HG02938 (cell line): ENCODE results near the gene LPP.
A peak's percentile ranks its signal among the peaks of the same experiment; 100 is the strongest.
"Not testable (repeated sequence)": the region's sequence is repeated elsewhere in the genome, so short reads cannot be mapped to it uniquely, and the experiment has no call there.

Source experiments
- ATAC-seq: cut with Tn5 transposase; IDR thresholded peaks from one replicate; pipeline ENCODE4 v1.9.1; 2021; ENCODE audit warnings: mild to moderate bottlenecking, moderate library complexity; ENCODE audit not compliant: unreplicated experiment

Gene LPP

DNA sequence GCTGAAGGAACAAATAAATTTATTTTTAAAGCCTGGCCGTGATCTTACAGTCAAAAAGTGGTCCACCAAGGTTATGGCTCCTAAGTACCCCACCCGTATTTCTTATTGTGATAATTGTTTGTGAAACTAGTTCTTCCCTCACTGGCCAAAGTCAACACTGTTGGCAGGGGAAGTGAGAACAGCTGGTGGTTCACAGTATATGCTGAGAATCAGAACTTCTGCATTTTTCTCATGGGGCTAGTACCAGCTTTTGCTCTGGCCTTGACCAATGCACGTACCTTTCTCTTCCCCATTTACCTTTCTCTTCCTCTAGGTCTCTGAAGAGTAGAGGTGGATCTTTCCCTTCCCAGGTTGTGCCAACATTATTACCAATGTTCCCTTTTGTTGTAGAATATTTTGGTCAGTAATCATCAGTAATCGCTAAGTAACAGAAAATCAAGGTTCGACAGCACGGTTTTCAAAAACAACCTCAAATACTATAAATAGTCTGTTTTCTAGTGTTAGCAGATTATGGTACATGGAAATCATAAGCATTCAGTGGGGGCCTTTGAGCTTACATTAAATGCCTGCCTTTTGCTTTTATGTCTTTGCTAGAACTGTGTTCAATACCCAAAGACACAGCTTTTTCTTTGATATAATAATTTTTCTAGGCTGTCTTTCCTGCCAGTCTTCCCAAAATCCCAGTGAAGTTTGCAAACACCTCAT, 268.0 kb downstream of the LPP start:
- ATAC-seq: peak; percentile 99

DNA sequence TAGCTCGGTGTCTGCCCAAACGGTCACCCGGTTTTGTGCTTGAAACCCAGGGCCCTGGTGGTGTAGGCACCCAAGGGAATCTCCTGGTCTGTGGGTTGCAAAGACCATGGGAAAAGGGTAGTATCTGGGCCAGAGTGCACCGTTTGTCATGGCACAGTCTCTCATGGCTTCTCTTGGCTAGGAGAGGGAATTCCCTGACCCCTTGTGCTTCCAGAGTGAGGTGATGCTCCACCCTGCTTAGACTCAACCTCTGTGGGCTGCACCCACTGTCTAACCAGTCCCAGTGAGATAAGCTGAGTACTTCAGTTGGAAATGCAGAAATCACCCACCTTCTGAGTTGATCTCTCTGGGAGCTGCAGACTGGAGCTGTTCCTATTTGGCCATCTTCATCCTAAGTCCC, 274.0 kb downstream of the LPP start:
- ATAC-seq: not testable (repeated sequence)

DNA sequence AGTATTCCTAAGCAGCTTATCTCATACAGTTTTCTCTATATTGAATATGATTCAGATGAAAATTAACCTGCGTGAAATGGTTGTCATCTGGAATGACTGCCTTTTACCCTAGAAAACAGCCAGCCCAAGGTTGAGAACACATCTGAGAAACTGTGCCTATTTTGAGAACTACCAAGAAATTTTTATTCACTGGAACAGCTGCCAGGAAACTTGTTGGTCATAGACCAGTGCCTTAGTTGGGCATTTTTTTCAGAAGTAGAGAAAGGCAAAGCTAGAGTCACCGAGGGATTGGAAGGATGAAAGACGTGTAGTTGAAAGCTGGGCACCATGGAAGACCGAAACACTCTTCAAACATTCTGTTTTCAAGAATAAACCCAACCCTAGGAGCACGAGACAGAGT, 277.1 kb downstream of the LPP start:
- ATAC-seq: no peak

DNA sequence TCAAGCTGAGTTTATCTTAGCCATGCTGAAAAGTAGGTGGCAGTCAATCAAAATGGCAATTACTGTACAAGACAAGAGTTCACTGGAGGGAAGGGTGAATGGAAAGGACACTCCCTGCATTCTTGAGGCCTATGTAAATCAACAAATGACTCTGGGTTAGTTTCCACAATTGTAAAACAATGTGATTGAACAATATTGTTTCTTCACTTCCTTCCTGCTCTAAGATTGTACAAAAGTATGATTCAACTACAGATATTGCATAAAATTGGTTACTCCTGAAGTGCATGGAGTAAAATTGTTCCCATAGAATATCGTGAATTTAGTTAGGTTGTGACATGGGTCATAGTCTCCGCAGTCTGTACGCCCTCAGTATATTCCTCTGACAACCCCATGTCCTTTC, 277.6 kb downstream of the LPP start:
- ATAC-seq: no peak

DNA sequence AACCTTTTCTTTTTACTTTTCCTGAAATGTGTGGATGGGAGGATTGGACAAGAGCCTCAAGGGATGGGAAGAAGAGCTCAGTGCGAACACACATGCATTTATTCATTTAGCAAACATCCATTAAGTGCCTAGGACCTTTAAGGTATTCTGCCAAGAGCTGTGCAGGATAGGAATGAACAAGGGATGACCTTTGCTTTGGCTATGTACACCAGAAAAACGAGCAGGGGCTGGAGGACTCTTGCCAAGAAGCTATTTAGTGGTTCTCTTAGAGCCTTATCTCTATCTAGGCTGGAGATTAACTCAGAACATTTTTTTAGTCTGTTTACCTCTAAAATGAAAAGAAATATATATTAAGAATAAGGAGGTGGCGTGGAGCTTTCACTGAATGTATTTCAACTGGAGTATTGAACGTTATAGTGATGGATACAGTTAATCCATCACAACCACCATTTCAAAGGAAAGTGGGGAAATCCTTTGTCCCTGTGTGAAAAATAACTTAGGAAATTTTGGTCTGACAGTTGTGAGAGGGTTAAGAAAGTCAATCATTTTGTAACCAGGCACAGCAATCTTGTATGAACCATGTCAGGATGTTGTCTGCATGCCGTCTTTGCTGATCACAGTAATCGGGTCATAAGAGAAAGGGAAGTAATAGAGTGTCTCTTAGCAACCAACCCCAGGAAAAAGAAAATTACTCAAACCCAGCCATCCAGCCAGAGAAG, 279.0 kb downstream of the LPP start:
- ATAC-seq: peak; percentile 71

DNA sequence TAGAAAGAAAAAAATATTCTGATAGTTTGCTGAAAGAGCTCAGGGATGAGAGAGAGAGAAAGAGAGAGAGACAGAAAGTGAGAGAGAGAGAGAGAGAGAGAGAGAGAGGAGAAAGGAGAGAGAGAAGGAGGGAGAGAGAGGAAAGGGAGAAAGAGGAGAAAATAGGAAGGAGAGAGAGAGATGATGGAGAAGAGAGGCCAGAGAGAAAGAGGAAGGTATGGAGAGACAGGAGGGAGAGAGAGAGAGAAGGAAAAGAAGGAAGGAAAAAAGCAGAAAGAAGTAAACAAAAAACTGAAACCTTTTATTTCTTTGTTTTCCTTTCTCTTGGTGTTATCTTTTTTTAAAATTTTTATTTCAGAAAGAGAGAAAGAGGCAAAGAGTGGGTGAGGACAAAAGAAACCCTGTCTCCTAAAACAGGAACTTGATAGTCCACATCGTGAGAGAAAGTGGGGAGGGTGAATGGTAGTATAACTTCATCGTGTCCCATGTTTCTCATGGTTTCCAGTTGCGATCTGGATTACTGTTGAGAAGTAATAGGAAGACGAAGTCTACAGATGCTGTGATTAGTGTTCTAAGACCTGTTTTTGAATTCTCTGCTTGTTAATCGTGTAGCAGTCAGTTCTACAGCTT, 279.7 kb downstream of the LPP start:
- no peak for ATAC-seq

DNA sequence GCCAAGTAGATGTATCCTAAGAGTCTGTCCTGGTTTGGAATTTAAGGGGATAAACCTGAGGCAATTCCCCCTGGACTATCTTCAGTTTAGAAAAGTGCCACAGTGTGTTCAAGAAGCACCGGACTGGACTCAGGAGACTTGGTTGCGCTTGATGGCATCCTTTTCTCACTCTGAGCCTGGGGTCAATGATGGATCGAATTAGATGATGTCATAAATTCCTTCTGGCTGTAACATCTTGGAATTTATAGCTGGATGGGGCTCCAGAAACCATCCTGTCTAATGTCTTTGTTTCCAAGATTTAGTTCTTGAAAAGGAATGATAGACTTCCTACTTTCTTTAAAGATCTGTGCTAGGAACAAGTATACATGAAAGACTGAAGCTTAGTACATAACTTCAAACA, 280.6 kb downstream of the LPP start:
- ATAC-seq: no peak

DNA sequence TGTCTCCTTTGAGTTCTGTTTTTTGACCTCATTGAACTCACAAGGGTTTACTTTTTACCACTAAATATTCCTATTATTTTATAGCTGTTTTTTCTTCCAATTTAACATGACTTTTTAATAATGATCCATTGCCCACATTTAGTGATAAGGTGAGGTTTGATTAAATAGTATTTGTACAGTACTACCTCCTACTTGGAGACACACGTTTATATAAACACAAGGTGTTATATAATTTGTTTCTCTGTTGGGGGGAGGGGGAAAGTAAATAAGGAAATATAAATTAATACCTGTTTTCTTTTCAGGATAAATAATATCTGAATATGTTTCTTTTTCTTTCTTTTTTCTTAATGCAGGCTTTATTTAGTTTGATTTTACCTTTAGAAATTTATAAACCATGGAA, 281.3 kb downstream of the LPP start:
- ATAC-seq: no peak

DNA sequence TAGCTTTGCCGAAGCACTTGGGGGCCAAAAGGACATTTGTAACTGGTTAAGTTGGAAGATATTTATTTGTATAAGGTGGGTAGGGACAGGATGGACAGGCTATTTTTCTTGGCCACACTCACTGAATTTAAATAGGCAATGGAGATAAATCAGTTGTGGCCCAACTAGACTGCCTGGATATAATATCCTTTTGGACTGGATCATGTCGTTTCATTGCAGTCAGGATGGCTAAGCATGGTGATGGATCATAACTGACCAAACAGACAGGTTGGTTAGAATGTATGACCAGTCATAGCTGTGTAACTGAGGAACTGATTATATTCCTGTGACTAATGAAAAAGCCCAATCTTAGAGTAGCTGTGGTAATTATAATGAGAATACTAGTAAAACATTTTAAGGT, 284.0 kb downstream of the LPP start:
- no peak for ATAC-seq

DNA sequence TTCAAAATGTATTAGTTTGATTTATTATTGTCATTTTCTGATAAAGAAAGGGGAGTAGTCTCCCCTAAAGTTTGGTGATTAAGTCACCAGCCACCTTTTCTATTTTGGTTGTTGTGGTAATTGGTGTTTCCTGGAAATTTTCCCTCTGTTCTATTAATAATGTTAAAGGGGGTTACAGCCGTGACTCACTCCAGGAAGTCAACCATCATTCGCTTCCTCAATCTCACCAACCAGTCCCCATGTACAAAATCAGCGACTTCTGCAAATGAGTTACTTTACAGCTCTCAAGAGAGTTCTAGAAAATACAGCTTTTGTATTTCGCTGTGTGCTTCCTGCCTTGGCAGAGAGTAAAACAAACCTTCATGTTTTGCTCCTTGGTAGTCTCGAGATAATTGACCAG, 285.1 kb downstream of the LPP start:
- ATAC-seq: peak; percentile 96

DNA sequence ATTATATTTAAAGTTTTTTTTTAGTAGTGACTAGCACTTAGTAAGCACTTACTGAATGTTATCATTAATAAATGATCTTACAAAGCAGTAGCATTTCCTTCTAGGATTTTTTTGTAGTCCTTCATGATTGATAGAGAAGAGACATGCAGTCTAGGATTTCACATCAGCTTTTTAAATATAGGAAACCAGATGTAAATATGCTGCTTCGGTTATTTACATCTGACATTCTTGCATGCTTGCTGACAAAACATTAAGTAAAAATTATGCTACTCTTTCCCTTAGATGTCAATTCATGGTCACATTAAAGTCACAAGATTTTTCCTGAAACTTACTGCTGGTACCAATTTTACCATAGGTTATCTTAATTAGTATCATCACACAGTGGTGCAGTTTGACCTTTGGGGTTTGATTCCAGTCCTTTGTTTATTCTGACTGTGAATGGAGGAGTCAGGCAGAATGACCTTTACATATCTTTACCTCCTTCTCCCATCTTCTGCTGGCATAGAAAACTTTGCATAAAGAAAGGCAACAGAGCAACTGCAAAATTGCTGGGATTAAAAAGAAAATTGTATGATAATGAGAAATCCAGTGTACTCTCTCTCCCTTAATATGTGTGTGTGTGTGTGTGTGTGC, 286.5 kb downstream of the LPP start:
- no peak for ATAC-seq

DNA sequence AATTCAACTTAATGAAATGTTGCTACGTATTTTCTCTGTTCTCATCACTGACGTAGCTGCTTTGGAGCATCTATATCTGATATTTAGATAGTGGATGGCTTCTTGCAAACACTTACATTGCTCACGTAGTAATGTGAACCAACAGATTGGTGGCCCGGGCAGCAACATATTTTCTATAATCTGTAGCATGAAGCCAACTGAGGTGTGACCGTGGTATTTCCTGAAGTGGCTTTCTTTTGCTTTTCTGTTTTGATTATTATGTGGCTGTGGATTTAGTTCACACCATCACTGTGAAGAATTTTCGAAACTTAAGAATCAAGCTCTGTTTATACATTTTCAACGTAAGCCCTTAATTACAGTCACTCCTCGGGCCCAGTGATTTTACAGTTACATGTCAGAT, 288.5 kb downstream of the LPP start:
- ATAC-seq: no peak

DNA sequence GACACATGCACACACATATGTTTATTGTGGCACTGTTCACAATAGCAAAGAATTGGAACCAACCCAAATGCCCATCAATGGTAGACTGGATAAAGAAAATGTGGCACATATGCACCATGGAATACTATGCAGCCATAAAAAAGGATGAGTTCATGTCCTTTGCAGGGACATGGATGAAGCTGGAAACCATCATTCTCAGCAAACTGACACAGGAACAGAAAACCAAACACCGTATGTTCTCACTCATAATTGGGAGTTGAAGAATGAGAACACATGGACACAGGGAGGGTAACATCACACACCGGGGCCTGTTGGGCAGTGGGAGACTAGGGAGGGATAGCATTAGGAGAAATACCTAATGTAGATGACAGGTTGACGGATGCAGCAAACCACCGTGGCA, 291.2 kb downstream of the LPP start:
- not testable (repeated sequence) for ATAC-seq

DNA sequence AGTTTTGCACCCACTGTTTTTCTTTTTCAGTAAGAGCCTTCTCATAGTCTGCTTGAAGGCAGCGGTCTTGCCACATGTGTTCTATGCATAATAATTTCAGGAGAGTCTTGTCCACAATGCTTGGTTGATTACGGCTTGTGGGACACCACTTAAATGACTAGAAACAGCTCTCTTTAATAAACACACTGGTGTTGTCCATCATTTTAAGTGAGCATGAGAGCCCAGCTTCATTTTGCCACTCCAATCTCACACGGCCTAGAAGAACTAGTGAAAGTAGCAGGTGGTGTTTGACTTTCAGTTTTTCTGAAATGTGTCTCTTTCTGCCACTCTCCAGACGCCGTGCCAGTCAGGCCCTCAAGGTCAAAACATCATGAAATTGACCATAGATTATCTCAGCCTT, 292.1 kb downstream of the LPP start:
- peak; percentile 66 for ATAC-seq

DNA sequence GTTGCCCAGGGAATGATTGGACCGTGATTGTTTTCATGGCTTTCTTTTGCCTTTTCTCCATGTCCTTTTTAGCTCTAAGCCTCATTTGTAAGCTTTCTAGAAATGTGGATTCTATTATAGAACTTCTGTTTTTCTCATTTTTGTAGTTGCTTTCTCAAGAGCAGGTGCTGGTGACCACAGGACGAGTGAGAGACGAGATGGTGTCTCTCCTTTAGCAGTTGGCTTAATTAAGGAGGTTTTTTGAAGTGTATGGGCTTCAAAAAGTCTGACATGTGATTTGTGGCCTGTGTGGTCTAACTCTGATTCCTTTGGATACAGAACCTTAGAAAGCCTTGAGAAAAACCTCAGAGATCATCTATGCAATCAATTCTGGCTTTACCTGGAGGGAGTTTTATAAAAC, 292.8 kb downstream of the LPP start:
- peak; percentile 63 for ATAC-seq

DNA sequence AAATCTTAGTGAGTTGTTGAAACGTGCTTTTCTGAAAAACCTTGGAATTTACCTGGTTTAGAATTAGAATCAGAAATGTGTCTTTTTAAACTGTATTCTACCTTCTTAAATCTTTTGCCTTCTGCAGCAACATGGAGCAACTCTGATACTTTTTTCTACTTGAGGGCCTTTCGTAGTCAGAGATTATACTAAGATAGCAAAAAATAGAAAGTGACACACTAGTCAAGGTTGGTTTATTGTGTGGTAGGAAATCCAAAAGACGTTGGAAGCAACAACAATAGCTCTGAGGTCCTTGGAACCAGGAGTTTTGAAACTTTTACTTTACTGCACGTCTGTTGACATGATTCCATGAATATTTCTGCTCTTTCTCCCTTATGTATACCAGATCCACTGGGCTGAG, 294.9 kb downstream of the LPP start:
- ATAC-seq: no peak

DNA sequence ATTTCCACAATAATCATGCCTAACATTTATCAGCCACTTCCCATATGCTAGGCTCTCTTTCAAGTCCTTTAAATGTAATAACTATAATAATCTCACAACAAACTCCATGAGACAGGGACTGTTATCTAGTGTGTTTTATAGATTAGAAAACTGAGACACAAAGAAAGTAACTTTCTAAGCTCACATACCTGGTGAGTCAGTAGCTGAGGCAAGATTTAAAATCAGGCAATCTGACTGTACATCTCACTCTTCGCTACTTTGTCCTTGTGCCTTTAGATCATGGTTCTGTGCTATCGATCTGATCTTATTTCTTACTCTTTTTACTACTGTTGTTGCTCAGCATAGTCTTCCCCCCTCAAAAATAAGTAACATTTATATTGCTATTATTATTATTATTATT, 295.5 kb downstream of the LPP start:
- no peak for ATAC-seq

DNA sequence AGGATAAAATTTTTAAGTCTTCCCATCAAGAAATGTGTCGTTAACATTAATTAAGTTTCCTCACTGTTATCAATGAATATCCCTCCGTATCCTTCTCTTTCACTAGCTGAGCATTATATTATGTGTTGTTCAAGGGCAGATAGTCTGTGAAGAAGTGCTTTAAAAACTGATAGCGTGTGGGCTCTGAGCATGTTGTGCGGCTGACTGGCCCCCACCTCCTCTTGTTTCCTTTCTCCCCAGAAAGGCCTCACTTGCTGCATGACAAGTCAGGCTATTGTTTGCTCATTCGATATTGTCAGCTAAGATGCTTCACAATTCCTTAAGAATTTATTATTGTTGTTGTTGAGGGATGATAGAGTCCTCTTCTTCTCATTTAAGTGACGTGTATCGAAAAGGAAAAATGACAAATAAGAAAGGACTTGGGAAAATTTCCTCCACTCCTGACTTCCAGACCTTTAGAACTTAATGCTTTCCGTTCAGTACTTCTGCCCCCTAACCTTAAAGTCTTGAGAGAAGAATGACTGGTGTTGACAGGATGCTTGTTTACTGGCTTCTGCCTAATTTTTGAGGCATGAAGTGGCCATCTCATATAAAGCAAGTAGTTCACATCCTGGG, 298.3 kb downstream of the LPP start:
- ATAC-seq: no peak

DNA sequence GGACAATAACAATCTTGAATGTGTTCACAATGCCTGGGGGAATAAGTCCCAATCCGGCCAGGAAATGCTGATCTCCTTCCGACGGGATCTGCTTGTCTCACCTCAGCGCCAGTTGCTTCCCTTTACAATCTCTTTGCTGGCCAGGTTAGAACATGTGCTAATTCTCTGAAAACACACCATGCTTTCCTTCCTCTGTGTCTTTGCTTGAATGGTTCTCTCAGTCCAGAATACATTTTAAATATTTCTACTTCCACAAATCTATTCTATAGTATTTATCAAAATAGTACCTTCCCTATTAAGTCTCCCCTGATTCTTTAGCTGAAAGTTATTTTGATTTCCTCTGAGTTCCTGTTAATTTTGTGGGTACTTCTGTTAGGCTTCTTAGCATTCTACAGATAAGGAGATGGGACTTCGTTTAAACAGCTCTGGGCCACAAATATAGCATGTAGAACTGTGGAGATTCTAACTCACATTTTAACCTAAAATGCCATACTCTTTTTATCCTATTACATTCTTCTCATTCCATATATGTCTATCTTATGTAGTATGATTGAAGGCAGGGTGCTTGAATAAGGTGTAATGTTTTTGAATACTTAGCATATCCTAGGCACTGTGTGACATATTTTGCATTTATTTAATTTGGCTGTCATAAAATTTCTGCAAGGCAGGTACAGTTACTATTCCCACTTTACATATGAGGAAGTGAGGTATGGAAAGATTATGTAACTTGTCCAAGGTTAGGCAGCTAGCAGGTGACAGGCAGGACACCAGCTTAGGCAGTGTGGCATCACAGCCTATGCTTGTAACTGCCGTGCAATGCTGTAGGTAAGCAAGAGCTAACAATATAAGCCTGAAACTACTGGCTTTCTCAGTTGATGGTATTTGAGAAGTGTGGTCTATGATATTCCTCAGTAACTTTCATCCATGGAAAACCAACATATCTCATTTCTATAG, 299.8 kb downstream of the LPP start:
- no peak for ATAC-seq

DNA sequence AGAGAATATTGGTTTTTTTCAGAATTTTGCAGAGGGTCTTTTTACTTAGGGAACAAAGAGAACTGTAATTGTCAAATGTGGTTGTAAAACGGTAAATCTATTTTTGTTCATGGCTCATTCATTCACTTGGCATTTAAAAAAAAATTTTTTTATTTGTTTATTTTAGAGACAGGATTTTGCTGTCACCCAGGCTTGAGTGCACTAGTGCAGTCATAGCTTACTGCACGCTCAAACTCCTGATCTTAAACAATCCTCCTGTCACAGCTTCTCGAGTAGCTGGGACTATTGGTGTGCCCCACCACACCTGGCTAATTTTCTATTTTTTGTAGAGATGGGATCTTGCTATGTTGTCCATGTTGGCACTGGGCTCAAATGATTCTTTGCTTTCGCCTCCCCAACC, 301.8 kb downstream of the LPP start:
- no peak for ATAC-seq
